Heart left ventricle (tissue), 16 donors: ENCODE results near the gene UBR2. TPM values are rescaled to one million over a fixed set of nuclear protein-coding genes. Genes with fewer than 3 reads are reported as not detected.
A peak's percentile ranks its signal among the peaks of the same experiment; 100 is the strongest.

Experiments
- ATAC-seq, 4 donors: fragments of 200-7000 bp; cut with Tn5 transposase; one replicate each; pipeline ENCODE4 v1.9.1; 2020 to 2022; ENCODE audit warnings: moderate library complexity in 4 of 4, mild to moderate bottlenecking in 3 of 4, moderate number of reproducible peaks in 1 of 4
- DNase-seq, 5 donors: peaks; one replicate each; pipeline ENCODE4 v3.0.0-alpha.2; 2020
- H3K27ac ChIP-seq, 12 donors: fragments of 200-600 bp; sonication (generic) in 4 of 12; one replicate each; pipeline versions ENCODE4 v1.5.0 to v1.8.0; 2016 to 2022; ENCODE audit warnings: mild to moderate bottlenecking in 2 of 12
- H3K27me3 ChIP-seq, 9 donors: fragments of 200-600 bp; sonication (generic) in 2 of 9; one replicate each; pipeline versions ENCODE4 v1.5.1 to v1.8.0; 2016 to 2022; ENCODE audit warnings: mild to moderate bottlenecking in 3 of 9
- H3K36me3 ChIP-seq, 9 donors: fragments of 200-600 bp; sonication (generic) in 2 of 9; one replicate each; pipeline versions ENCODE4 v1.5.0 to v1.8.0; 2018 to 2022; ENCODE audit warnings: mild to moderate bottlenecking in 2 of 9
- H3K4me1 ChIP-seq, 12 donors: fragments of 200-600 bp; sonication (generic) in 4 of 12; one replicate each; pipeline versions ENCODE4 v1.5.0 to v1.8.0; 2016 to 2022; ENCODE audit warnings: mild to moderate bottlenecking in 3 of 12
- H3K4me3 ChIP-seq, 12 donors: fragments of 200-600 bp; sonication (generic) in 4 of 12; one replicate each; pipeline versions ENCODE4 v1.5.0 to v1.8.0; 2017 to 2022; ENCODE audit warnings: mild to moderate bottlenecking in 9 of 12, moderate library complexity in 4 of 12
- H3K9me3 ChIP-seq, 12 donors: fragments of 200-600 bp; sonication (generic) in 4 of 12; one replicate each; pipeline versions ENCODE4 v1.5.0 to v1.8.0; 2016 to 2022; ENCODE audit warnings: mild to moderate bottlenecking in 1 of 12
- POLR2A ChIP-seq, 2 donors: fragments of 450-650 bp; IDR thresholded peaks; one replicate each; pipeline ENCODE4 v1.6.1; 2017; ENCODE audit warnings: antibody characterized with exemption in 2 of 2, mild to moderate bottlenecking in 2 of 2, moderate library complexity in 2 of 2
- WGBS, 4 donors: extraction: QIAGEN DNeasy Blood & Tissue Kit in 2 of 4; methylation state at CpG; one replicate each; pipeline versions ENCODE4 v1.1.5 to v1.1.7; 2013 to 2018; 5-methylcytosine and 5-hydroxymethylcytosine counted together
- intact Hi-C, 10 donors: fragments of 100-400 bp; cut with DNase I; formaldehyde crosslinking; loops; one replicate each; pipeline versions ENCODE4 v1.11.1 to v1.14.2; 2022
- polyA plus RNA-seq, 2 donors: library from polyadenylated mRNA; stranded (reverse); fragments of 200-250 nt; gene quantifications; one replicate each; pipeline ENCODE4 v1.2.3, GENCODE V29; 2013
- total RNA-seq, 9 donors: library from RNA; depleted of rRNA in 2 of 9; stranded (reverse); fragments of >200 nt in 2 of 9; fragmentation: NEBNext Ultra II Directional in 3 of 9; extraction: Animal tissue kit (Norgen Biotek cat#: 25700) in 3 of 9; gene quantifications; one replicate each; pipeline versions ENCODE4 v1.1.0 to v1.2.4, GENCODE V29; 2016 to 2023
- TF ChIP-seq, protein P1 (sequence below), 12 donors: fragments of 200-600 bp; sonication (generic) in 4 of 12; IDR thresholded peaks; one replicate each; pipeline versions ENCODE4 v1.5.0 to v1.8.0; 2018 to 2022; ENCODE audit warnings: antibody characterized with exemption in 12 of 12, mild to moderate bottlenecking in 5 of 12
- donor health status: ischemic (EF 13 %, LVEDD 7.1; RV severe dilation, severe dysfunction).
- donor health status: healthy with polysubstance abuse.
- donor health status: DM: no; HTN: yes; CAD: no.
- donor health status: DM: no; HTN: no; CAD: no.
- donor health status: ischemic (EF 25% LVEDD 6.9; RV normal size, moderate dysfunction).
- donor health status: ischemic (EF 25% LVEDD 5.7; RV mildly dilated, moderate dysfunction).
- donor health status: healthy.
- donor health status: DM: yes; HTN: yes; CAD: no.
- donor health status: ischemic (EF 35%, LVEDD 5.7; RV mildly dilated, moderate dysfunction).
- donor health status: nonischemic (EF 11% LVEDD 7.7; RV severe dilation, severe dysfunction).
- donor health status: DM: yes; HTN: yes; CAD: no.
- donor health status: PGD.
- donor health status: ischemic (EF 29% LVEDD 5.4; RV normal size, mild dysfunction).
- donor health status: nonischemic (EF 23%, LVEDD 6.1; RV moderate dilation, normal function).

The UBR2 gene
- total and polyA plus RNA-seq, 11 donors, result 9.9 to 35.9 (median 30.1) TPM

DNA sequence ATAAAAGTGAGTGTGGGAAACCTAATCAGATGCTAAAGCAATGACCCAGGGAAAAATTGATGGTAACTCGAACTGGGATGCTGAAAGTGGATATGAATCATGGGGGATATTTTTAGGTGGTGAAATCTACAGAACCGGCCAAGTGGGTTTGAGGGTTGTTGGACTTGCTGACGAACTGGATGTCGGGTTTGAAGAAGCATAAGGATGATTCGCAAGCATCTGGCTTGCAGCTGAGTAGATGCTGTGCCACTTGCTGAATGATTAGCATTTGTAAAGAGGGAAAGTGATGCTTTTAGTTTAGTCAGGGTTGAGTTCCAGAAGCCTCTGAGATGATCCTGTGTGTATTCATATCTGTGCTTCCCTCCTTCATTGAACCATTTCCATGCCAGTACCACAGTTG lies 54.9 kb downstream of the UBR2 start:
- H3K36me3 ChIP-seq, result peaks cover 0 to 96% (median 89%) of the 10 kb centered on the region in 9 donors
- H3K9me3 ChIP-seq, result no peaks in the 10 kb centered on the region
- TF ChIP-seq POLR2A (IDR thresholded peaks at IDR 0.05), result no peak
- TF ChIP-seq, protein P1, sequence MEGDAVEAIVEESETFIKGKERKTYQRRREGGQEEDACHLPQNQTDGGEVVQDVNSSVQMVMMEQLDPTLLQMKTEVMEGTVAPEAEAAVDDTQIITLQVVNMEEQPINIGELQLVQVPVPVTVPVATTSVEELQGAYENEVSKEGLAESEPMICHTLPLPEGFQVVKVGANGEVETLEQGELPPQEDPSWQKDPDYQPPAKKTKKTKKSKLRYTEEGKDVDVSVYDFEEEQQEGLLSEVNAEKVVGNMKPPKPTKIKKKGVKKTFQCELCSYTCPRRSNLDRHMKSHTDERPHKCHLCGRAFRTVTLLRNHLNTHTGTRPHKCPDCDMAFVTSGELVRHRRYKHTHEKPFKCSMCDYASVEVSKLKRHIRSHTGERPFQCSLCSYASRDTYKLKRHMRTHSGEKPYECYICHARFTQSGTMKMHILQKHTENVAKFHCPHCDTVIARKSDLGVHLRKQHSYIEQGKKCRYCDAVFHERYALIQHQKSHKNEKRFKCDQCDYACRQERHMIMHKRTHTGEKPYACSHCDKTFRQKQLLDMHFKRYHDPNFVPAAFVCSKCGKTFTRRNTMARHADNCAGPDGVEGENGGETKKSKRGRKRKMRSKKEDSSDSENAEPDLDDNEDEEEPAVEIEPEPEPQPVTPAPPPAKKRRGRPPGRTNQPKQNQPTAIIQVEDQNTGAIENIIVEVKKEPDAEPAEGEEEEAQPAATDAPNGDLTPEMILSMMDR (IDR thresholded peaks at IDR 0.05), result no peak
- H3K4me1 ChIP-seq, result peaks cover 0 to 4% (median 0%) of the 10 kb centered on the region in 12 donors
- intact Hi-C loops, result no loop called here
- ATAC-seq (peak in 2 of 4 donors; percentile 28 to 52), DNase-seq (no peak)
- WGBS, 4 donors, result 53 to 65% (median 60%) methylated on average over 5 of the region's 5 CpGs
- no peak overlapping the region for H3K4me3 ChIP-seq
- H3K27me3 ChIP-seq, result no peaks in the 10 kb centered on the region
- no peak overlapping the region for H3K27ac ChIP-seq

DNA sequence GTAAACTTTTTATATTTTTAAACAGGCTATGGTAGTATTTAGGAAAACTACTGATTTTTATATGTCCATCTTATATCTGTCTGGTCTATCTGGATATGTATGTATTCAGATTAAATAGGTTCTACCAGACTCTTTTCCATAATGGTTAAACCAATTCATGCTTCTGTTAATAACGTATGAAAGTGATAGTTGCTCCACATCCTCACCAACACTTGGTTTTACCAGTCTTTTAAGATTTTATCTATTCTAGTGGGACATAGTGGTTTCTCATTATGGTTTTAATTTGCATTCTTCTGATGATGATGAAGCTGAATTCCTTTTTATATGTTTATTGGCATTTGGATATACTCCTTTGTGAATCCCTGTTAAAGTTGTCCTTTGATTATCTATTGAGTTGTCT lies 56.1 kb downstream of the UBR2 start:
- no peak overlapping the region for H3K4me3 ChIP-seq
- peaks cover 0 to 5% (median 0%) of the 10 kb centered on the region in 12 donors for H3K4me1 ChIP-seq
- intact Hi-C loops, result no loop called here
- DNase-seq (no peak), ATAC-seq (no peak)
- TF ChIP-seq, protein P1 (IDR thresholded peaks at IDR 0.05), result no peak
- no peak for TF ChIP-seq POLR2A (IDR thresholded peaks at IDR 0.05)
- H3K27ac ChIP-seq, result no peak overlapping the region
- H3K36me3 ChIP-seq, result peaks cover 0 to 97% (median 87%) of the 10 kb centered on the region in 9 donors
- 76 to 96% (median 85%) methylated on average over 1 of the region's 1 CpG for WGBS, 4 donors
- no peaks in the 10 kb centered on the region for H3K27me3 ChIP-seq
- no peaks in the 10 kb centered on the region for H3K9me3 ChIP-seq

DNA sequence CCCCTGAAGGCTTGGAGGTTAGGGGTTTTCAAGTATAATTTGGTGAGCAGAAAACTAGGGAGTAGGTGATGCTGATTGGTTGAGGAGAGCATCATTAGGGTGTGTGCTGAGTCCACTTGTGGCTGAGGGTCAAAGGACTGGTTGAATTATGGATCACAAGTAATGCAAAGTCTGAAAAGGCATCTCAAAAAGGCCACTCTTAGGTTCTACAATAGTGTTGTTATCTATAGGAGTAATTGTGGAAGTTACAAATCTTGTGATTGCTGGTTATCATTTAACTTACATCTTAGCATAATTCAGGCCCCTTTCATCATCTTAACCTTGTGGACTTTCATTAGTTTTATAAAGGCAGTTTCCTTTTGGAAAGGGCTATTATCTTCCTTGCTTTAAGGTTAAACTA lies 60.8 kb downstream of the UBR2 start:
- Histone ChIP-seq H3K4me1 (peaks cover 0 to 15% (median 1%) of the 10 kb centered on the region in 12 donors), H3K27me3 (no peaks in the 10 kb centered on the region), H3K36me3 (peaks cover 0 to 94% (median 73%) of the 10 kb centered on the region in 9 donors), H3K4me3 (no peak overlapping the region), H3K27ac (no peak overlapping the region), H3K9me3 (no peaks in the 10 kb centered on the region)
- TF ChIP-seq, protein P1 (IDR thresholded peaks at IDR 0.05), result no peak
- no peak for TF ChIP-seq POLR2A (IDR thresholded peaks at IDR 0.05)
- no peak for ATAC-seq
- intact Hi-C loops, result no loop called here
- DNase-seq, result no peak

DNA sequence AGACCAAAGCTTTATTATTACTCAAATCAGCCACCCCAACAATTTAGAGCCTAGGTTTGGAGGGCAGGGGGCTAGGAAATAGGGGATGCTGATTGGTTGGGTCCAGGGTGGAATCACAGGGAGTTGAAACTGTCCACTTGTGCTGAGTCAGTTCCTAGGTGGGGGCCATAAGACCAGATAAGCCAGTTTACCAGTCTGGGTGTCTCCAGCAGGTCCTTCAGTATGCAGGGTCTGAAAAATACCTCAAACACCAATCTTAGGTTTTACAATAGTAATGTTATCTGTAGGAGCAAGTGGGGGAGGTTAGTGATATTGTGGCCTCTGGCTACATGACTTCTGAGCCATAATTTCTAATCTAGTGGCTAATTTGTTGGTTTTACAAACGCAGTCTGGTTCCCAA lies 63.2 kb downstream of the UBR2 start:
- WGBS, 4 donors, result 91 to 100% (median 95%) methylated on average over 1 of the region's 1 CpG
- intact Hi-C loops, result no loop called here
- H3K36me3 ChIP-seq, result peaks cover 0 to 92% (median 69%) of the 10 kb centered on the region in 9 donors
- peaks cover 0 to 15% (median 1%) of the 10 kb centered on the region in 12 donors for H3K4me1 ChIP-seq
- H3K27me3 ChIP-seq, result no peaks in the 10 kb centered on the region
- H3K27ac ChIP-seq, result no peak overlapping the region
- TF ChIP-seq, protein P1 (IDR thresholded peaks at IDR 0.05), result no peak
- no peak for TF ChIP-seq POLR2A (IDR thresholded peaks at IDR 0.05)
- DNase-seq (no peak), ATAC-seq (no peak)
- H3K9me3 ChIP-seq, result no peaks in the 10 kb centered on the region
- H3K4me3 ChIP-seq, result no peak overlapping the region
